C4-2B (cell line): ENCODE measurements around the gene HCFC1.

Source experiments
- H3K27ac ChIP-seq: fragments of 450-650 bp; 2 replicates; pipeline ENCODE4 v1.5.1; 2017
- ZFX ChIP-seq: fragments of 450-650 bp; IDR thresholded peaks from 2 replicates; pipeline ENCODE4 v1.6.1; 2017
- TF ChIP-seq, protein P1 (sequence below): fragments of 450-650 bp; conservative IDR thresholded peaks from 2 replicates; pipeline ENCODE4 v1.5.1; 2017; ENCODE audit warnings: mild to moderate bottlenecking

Gene HCFC1

DNA sequence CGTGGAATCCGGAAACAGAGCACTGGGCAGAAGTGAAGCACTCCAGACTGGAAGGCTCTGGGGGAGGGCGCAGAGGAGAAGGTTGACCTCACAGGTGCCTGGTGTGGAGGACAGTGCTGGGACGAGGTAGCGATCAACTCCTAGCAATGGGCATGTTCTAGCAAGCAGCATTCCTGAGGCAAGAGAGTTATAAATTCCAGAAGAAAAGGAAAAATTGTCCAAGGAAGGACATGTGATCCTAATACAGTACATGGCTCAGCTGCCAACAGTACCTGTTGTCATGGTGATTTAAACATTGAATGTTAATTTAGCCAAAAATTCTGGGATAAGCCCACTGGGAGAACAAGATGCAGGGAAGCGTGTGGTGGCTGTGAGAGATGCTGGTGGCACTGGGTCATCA is 53.7 kb downstream of the HCFC1 start:
- no peak overlapping the region for H3K27ac ChIP-seq
- TF ChIP-seq, protein P1, sequence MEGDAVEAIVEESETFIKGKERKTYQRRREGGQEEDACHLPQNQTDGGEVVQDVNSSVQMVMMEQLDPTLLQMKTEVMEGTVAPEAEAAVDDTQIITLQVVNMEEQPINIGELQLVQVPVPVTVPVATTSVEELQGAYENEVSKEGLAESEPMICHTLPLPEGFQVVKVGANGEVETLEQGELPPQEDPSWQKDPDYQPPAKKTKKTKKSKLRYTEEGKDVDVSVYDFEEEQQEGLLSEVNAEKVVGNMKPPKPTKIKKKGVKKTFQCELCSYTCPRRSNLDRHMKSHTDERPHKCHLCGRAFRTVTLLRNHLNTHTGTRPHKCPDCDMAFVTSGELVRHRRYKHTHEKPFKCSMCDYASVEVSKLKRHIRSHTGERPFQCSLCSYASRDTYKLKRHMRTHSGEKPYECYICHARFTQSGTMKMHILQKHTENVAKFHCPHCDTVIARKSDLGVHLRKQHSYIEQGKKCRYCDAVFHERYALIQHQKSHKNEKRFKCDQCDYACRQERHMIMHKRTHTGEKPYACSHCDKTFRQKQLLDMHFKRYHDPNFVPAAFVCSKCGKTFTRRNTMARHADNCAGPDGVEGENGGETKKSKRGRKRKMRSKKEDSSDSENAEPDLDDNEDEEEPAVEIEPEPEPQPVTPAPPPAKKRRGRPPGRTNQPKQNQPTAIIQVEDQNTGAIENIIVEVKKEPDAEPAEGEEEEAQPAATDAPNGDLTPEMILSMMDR = no peak
- TF ChIP-seq ZFX = no peak

DNA sequence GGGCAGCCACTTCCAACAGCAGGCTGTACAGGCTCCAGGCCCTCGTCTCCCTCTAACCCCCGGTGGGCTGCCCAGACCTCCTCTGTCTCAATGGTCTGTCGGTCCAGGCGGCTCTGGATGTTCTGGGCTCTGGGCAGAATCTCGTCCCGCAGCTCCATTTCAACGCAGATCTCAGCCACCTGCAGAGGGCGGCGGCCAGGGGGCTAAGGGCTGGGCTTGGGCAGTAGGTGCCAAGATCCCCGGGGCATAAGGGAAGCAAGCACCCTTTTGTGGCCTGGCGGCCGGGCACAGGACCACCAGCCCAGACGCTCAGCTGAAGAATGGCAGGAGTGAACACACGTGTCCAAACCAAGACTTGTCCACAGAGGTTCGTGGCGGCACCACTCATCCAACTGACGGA is 57.9 kb downstream of the HCFC1 start:
- TF ChIP-seq ZFX = no peak
- TF ChIP-seq, protein P1 = no peak
- H3K27ac ChIP-seq = no peak overlapping the region

DNA sequence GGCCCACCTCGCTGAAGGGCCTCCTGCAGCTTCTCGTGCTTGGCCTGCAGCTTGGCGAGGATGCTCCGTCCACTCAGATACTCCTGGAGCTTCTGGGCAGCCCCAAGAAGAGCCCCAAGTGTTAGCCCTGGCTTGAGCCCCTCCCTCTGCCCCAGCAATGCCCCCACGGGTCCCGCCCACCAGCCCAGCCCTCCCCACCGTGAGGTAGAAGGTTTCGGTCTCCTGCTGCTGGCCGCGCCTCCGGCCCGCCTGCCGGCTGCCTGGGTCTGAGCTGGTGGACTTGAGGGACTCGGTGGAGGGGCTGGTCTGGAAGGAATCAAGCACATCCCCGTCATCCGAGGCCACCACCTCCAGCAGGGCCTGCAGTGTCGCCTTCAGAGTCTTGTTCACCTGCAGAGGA is 58.4 kb downstream of the HCFC1 start:
- no peak overlapping the region for H3K27ac ChIP-seq
- TF ChIP-seq ZFX = no peak
- TF ChIP-seq, protein P1 = no peak

DNA sequence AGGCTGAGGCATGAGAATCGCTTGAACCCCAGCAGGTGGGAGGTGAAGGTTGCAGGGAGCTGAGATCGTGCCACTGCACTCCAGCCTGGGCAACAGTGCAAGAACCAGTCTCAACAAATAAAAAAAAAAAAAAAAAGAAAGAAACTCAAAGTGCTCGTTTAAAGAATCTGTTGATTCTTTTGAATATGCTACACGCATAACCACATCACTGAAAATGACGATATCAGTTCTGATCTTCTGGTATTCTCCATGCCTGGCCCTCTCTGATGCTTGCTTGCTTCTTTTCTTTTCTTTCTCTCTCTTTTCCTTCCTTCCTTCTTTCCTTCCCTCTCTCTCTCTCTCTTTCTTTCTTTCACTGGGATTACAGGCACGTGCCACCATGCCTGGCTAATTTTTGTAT is 59.8 kb downstream of the HCFC1 start:
- no peak overlapping the region for H3K27ac ChIP-seq
- no peak for TF ChIP-seq ZFX
- TF ChIP-seq, protein P1 = no peak

DNA sequence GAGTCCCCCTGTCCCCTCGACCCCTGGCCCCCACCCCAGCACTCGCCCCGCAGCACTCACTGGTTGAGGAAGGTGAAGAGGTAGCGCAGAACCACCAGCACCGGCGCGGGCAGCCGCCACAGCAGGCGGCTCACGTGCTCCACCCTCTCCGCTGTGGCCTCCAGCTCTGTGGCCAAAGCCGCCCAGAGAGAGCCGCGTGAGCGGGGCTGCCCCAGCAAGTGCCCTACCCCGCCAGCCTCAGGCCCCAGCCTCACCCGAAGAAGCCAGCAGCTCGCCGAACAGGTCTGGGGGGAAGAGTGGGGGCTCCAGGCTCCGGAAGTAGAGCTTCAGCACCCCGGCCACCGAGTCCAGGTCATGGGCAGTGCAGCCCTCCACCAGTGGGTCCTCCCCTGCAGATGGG is 61.2 kb downstream of the HCFC1 start:
- no peak overlapping the region; the same call in 1 of the 2 replicates for H3K27ac ChIP-seq
- TF ChIP-seq, protein P1 = no peak
- no peak for TF ChIP-seq ZFX

DNA sequence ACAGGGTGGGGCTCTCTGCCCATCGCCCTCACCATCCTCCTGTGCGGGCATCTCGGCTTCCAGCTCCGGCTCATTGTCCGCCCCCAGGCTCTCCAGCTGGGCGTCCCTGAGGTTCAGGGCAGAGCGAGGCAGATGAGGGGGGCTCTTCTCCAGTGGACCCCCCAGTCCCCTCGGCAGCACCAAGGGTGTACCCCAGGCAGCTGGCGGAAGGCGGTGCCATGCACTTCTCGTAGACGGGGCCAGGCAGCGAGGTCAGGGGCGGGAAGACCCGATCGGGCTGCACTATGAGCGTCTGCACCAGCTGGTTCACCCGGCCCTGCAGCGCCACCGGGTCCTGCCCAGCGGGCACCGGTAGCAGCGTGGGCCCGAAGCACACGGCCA is 61.6 kb downstream of the HCFC1 start:
- no peak for TF ChIP-seq ZFX
- TF ChIP-seq, protein P1 = no peak
- no peak overlapping the region; the same call in 1 of the 2 replicates for H3K27ac ChIP-seq

DNA sequence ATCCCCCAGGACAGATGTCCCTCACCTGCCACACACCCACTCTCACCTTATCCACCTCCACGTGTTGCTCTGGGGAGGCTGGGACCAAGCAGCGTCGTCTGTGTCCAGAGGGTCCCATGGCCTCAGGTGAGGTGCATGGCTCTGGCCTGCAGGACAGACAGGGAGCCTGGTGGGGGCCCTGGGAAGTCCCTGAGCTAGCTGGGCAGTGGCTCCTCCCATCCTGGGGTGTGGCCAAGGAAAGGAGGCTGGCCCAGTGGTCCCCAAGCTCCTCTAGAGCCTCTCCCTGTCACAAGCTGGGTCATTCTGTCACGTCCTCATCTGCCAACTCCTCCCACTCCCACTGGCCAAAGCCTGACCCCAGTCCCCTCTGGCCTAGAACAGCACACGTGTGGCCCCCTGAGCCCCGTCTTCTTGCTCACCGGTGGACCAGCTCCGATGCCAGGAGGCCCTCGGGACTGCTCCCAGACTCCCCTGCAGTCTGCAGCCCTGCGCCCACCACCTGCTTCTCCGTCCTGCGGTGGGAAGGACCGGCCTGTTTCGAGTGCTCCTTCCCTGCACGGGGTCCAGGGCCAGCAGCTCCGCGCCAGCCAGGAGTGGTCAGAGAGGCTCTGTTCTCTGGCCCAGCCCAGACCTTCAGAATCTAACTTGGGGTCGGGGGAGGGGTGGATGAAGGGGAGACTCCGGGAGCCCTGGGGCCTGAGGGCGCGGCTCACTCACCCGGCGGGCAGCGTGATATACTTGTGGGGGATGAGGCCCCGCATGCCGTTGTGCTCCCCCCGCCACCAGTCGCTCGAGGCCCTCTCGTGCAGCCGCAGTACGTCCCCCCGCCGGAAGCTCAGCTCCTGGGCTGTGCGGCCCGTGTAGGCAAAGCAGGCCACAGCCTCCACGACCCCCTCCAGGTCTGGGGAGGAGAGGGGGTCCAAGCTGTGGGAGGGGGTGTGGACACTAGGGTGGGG is 62.3 kb downstream of the HCFC1 start:
- no peak overlapping the region for H3K27ac ChIP-seq
- TF ChIP-seq, protein P1 = no peak
- no peak for TF ChIP-seq ZFX
